ENCODE results near the gene PCSK9. TPM values are rescaled to one million over a fixed set of nuclear protein-coding genes. Genes with fewer than 3 reads are reported as not detected.
"Not testable (repeated sequence)": the region's sequence is repeated elsewhere in the genome, so short reads cannot be mapped to it uniquely, and the experiment has no call there.

PCSK9 gene
- polyA plus RNA-seq, 6 donors from 2014 or later = not detected

- peak overlapping the region in 5 of 6 donors; percentile 7 to 65 (median 17) for H3K27ac Mint-ChIP-seq
- H3K4me3 Mint-ChIP-seq = no peak overlapping the region
- H3K27me3 Mint-ChIP-seq = no peaks in the 10 kb centered on the region
- ATAC-seq (ENCODE audit: low read depth in 2 of 2) (no peak), DNase-seq (no peak)
- H3K36me3 Mint-ChIP-seq = peaks cover 35 to 49% of the 10 kb centered on the region in 2 donors
- H3K4me1 Mint-ChIP-seq = peaks cover 2 to 5% (median 5%) of the 10 kb centered on the region in 3 donors
- H3K9me3 Mint-ChIP-seq = no peaks in the 10 kb centered on the region
These were observed 49.1 kb downstream of the PCSK9 start for GRCh38 chr1:55088413-55088812.

- H3K4me1 Mint-ChIP-seq = peaks cover 2 to 5% (median 5%) of the 10 kb centered on the region in 3 donors
- H3K36me3 Mint-ChIP-seq = peaks cover 40 to 54% of the 10 kb centered on the region in 2 donors
- peak overlapping the region in 2 of 6 donors; percentile 26 to 75 for H3K27ac Mint-ChIP-seq
- H3K9me3 Mint-ChIP-seq = no peaks in the 10 kb centered on the region
- no peak overlapping the region for H3K4me3 Mint-ChIP-seq
- ATAC-seq (ENCODE audit: low read depth in 2 of 2) = no peak
- no peaks in the 10 kb centered on the region for H3K27me3 Mint-ChIP-seq
- DNase-seq = no peak
These were observed 50.3 kb downstream of the PCSK9 start for GRCh38 chr1:55089683-55090082.

GRCh38 chr1:55092475-55092874 lies 53.1 kb downstream of the PCSK9 start:
- ATAC-seq (ENCODE audit: low read depth in 2 of 2) (no peak), DNase-seq (no peak)
- Mint-ChIP-seq H3K36me3 (peaks cover 46 to 72% of the 10 kb centered on the region in 2 donors), H3K9me3 (no peaks in the 10 kb centered on the region), H3K27me3 (no peaks in the 10 kb centered on the region), H3K4me3 (no peak overlapping the region), H3K4me1 (peaks cover 2 to 5% (median 5%) of the 10 kb centered on the region in 3 donors), H3K27ac (no peak overlapping the region)

- H3K36me3 Mint-ChIP-seq = peaks cover 47 to 62% of the 10 kb centered on the region in 2 donors
- H3K4me3 Mint-ChIP-seq = no peak overlapping the region
- ATAC-seq (ENCODE audit: low read depth in 2 of 2) = no peak
- H3K9me3 Mint-ChIP-seq = no peaks in the 10 kb centered on the region
- no peak for DNase-seq
- peak overlapping the region in 1 of 6 donors; percentile 60 for H3K27ac Mint-ChIP-seq
- no peaks in the 10 kb centered on the region for H3K27me3 Mint-ChIP-seq
- no peaks in the 10 kb centered on the region for H3K4me1 Mint-ChIP-seq
These were observed 55.7 kb downstream of the PCSK9 start for GRCh38 chr1:55095095-55095494.

- no peak overlapping the region for H3K4me3 Mint-ChIP-seq
These were observed 64.5 kb downstream of the PCSK9 start for GRCh38 chr1:55103891-55104290.

GRCh38 chr1:55107101-55107500 lies 67.8 kb downstream of the PCSK9 start:
- peaks cover 0 to 1% (median 0%) of the 10 kb centered on the region in 3 donors for H3K4me1 Mint-ChIP-seq
- DNase-seq (no peak), ATAC-seq (ENCODE audit: low read depth in 2 of 2) (no peak)
- no peak overlapping the region for H3K4me3 Mint-ChIP-seq
- H3K9me3 Mint-ChIP-seq = peaks cover 0 to under 1% (median 0%) of the 10 kb centered on the region in 7 donors
- no peaks in the 10 kb centered on the region for H3K27me3 Mint-ChIP-seq
- peaks cover 24 to 35% of the 10 kb centered on the region in 2 donors for H3K36me3 Mint-ChIP-seq
- H3K27ac Mint-ChIP-seq = peak overlapping the region in 2 of 6 donors; percentile 24 to 63

More at GRCh38 chr1:55103891-55104290, 64.5 kb downstream of the PCSK9 start:
- Mint-ChIP-seq H3K4me1 (no peaks in the 10 kb centered on the region), H3K27ac (peak overlapping the region in 2 of 6 donors; percentile 51 to 66), H3K9me3 (no peaks in the 10 kb centered on the region), H3K27me3 (no peaks in the 10 kb centered on the region), H3K36me3 (peaks cover 10 to 20% of the 10 kb centered on the region in 2 donors)
- ATAC-seq (ENCODE audit: low read depth in 2 of 2) = no peak
- no peak for DNase-seq

- H3K4me1 Mint-ChIP-seq = peaks cover 0 to 17% (median 0%) of the 10 kb centered on the region in 3 donors
- DNase-seq; ATAC-seq (ENCODE audit: low read depth in 2 of 2); H3K27me3 Mint-ChIP-seq; H3K9me3 Mint-ChIP-seq: not testable (repeated sequence)
- peaks cover 35 to 54% of the 10 kb centered on the region in 2 donors for H3K36me3 Mint-ChIP-seq
- peak overlapping the region in 1 of 8 donors; percentile 32 for H3K4me3 Mint-ChIP-seq
- H3K27ac Mint-ChIP-seq = peak overlapping the region in 1 of 6 donors; percentile 57
These were observed 69.7 kb downstream of the PCSK9 start for GRCh38 chr1:55109005-55109404.

Other genes starting within 250 kb of the PCSK9 start
- gene TTC22, start 238.2 kb upstream of the PCSK9 start, polyA plus RNA-seq (ENCODE audit: low read depth in 6 of 6) = 1 to 10 TPM in 3 of 6 donors, under 1 TPM in 2, not detected in 1; 0.41 to 2.0 (median 1.1) TPM
- gene DHCR24, start 152.4 kb upstream of the PCSK9 start, polyA plus RNA-seq (ENCODE audit: low read depth in 6 of 6) = 1 to 10 TPM in 3 of 6 donors, under 1 TPM in 2, not detected in 1; 0.21 to 8.3 (median 1.1) TPM
- gene TMEM61, start 58.9 kb upstream of the PCSK9 start, polyA plus RNA-seq (ENCODE audit: low read depth in 6 of 6) = not detected
- not detected for gene BSND, start 40.6 kb upstream of the PCSK9 start, polyA plus RNA-seq (ENCODE audit: low read depth in 6 of 6)
- 10 to 100 TPM in 1 of 6 donors, 1 to 10 TPM in 5; 4.6 to 15.2 (median 8.5) TPM for gene USP24, start 175.8 kb downstream of the PCSK9 start, polyA plus RNA-seq (ENCODE audit: low read depth in 6 of 6)